Measurements from ENCODE around the gene OTUB2.

OTUB2 gene

GRCh38 chr14:94089479-94089878 is 63.3 kb downstream of the OTUB2 start:
- no peak overlapping the region for H3K27ac ChIP-seq
- H3K4me2 ChIP-seq, result no peak overlapping the region
- no peak overlapping the region for H3K9ac ChIP-seq
- no peak overlapping the region for H3K4me3 ChIP-seq (IDR thresholded peaks at IDR 0.05; ENCODE audit: insufficient read depth, low read depth, low read length)
- no peak overlapping the region for H2AFZ ChIP-seq (ENCODE audit: low read depth)
- no peaks in the 10 kb centered on the region for H3K36me3 ChIP-seq (ENCODE audit: insufficient read depth)
- H3K79me2 ChIP-seq (ENCODE audit: insufficient read depth, low read depth), result no peaks in the 10 kb centered on the region
- no peaks in the 10 kb centered on the region for H3K4me1 ChIP-seq (ENCODE audit: low read depth, poor library complexity, severe bottlenecking)
- no peaks in the 10 kb centered on the region for H4K20me1 ChIP-seq (ENCODE audit: insufficient read depth)
- H3K27me3 ChIP-seq (ENCODE audit: insufficient read depth, low read depth), result no peaks in the 10 kb centered on the region
- TF ChIP-seq CTCF (conservative IDR thresholded peaks at IDR 0.05; ENCODE audit: low read depth, low read length), result no peak

GRCh38 chr14:94093418-94093817 is 67.3 kb downstream of the OTUB2 start:
- Histone ChIP-seq H4K20me1 (ENCODE audit: insufficient read depth) (no peaks in the 10 kb centered on the region), H3K36me3 (ENCODE audit: insufficient read depth) (no peaks in the 10 kb centered on the region), H3K4me1 (ENCODE audit: low read depth, poor library complexity, severe bottlenecking) (no peaks in the 10 kb centered on the region), H3K27me3 (ENCODE audit: insufficient read depth, low read depth) (no peaks in the 10 kb centered on the region), H3K79me2 (ENCODE audit: insufficient read depth, low read depth) (no peaks in the 10 kb centered on the region), H3K9ac (no peak overlapping the region), H3K27ac (no peak overlapping the region), H2AFZ (ENCODE audit: low read depth) (no peak overlapping the region), H3K4me3 (IDR thresholded peaks at IDR 0.05; ENCODE audit: insufficient read depth, low read depth, low read length) (no peak overlapping the region), H3K4me2 (no peak overlapping the region)
- no peak for TF ChIP-seq CTCF (conservative IDR thresholded peaks at IDR 0.05; ENCODE audit: low read depth, low read length)

- Histone ChIP-seq H3K27me3 (ENCODE audit: insufficient read depth, low read depth) (no peaks in the 10 kb centered on the region), H3K9ac (no peak overlapping the region), H3K36me3 (ENCODE audit: insufficient read depth) (no peaks in the 10 kb centered on the region), H2AFZ (ENCODE audit: low read depth) (no peak overlapping the region), H3K79me2 (ENCODE audit: insufficient read depth, low read depth) (no peaks in the 10 kb centered on the region), H3K27ac (no peak overlapping the region), H3K4me2 (no peak overlapping the region), H3K4me1 (ENCODE audit: low read depth, poor library complexity, severe bottlenecking) (no peaks in the 10 kb centered on the region), H4K20me1 (ENCODE audit: insufficient read depth) (no peaks in the 10 kb centered on the region), H3K4me3 (IDR thresholded peaks at IDR 0.05; ENCODE audit: insufficient read depth, low read depth, low read length) (no peak overlapping the region)
- no peak for TF ChIP-seq CTCF (conservative IDR thresholded peaks at IDR 0.05; ENCODE audit: low read depth, low read length)
These were observed 71.0 kb downstream of the OTUB2 start for GRCh38 chr14:94097091-94097490.
